ENCODE results near the gene PTMS. TPM values are rescaled to one million over a fixed set of nuclear protein-coding genes. Genes with fewer than 3 reads are reported as not detected.
A peak's percentile ranks its signal among the peaks of the same experiment; 100 is the strongest.

The PTMS gene
- total and polyA plus RNA-seq, 9 of the 15 experiments (the other 6 are each of a cell fraction or from before 2014, with no cell fraction given) = 5.1 to 287 (median 78.5) TPM

GRCh38 chr12:6752921-6753771 is 13.0 kb upstream of the PTMS start, which contains the start of gene MLF2 (continued):
- TF ChIP-seq E2F6 (IDR thresholded peaks at IDR 0.05; ENCODE audit: borderline replicate concordance in 1 of 2, extremely low read depth in 1 of 2, insufficient read depth in 1 of 2, insufficient read length in 1 of 2, low read depth in 1 of 2, low read length in 1 of 2, poor library complexity in 1 of 2, severe bottlenecking in 1 of 2) (no peak), HOMEZ (CRISPR knock-in tag; IDR thresholded peaks at IDR 0.05) (no peak), DPF2 (IDR thresholded peaks at IDR 0.05) (peak; percentile 41), HIVEP1 (CRISPR knock-in tag; IDR thresholded peaks at IDR 0.05) (0 out of 2 replicates have a peak, but pooled peaks have one; percentile 29), TCF7 (IDR thresholded peaks at IDR 0.05; ENCODE audit: borderline replicate concordance) (no peak), NCOA1 (IDR thresholded peaks at IDR 0.05; ENCODE audit: low read depth) (peak; percentile 16; the same call in 1 of the 2 replicates), HDAC1 (IDR thresholded peaks at IDR 0.05) (peak in 1 of 2 experiments; percentile 46; a peak in 2 of 4 replicates), TOE1 (IDR thresholded peaks at IDR 0.05; ENCODE audit: borderline replicate concordance) (peak; percentile 66; the same call in 1 of the 2 replicates), TOE1 (CRISPR knock-in tag; IDR thresholded peaks at IDR 0.05; ENCODE audit: borderline replicate concordance, low read depth) (no peak), HMGN3 (IDR thresholded peaks at IDR 0.05; ENCODE audit: borderline replicate concordance, extremely low read depth, insufficient read length, low read depth, low read length) (peak; percentile 45), ZBTB11 (CRISPR knock-in tag; IDR thresholded peaks at IDR 0.05) (peak; percentile 26 to 83 (median 73); a peak in 4 of 6 replicates), BCLAF1 (IDR thresholded peaks at IDR 0.05; ENCODE audit: borderline replicate concordance in 1 of 2, control insufficient read depth in 1 of 2, low read depth in 2 of 2, low read length in 1 of 2) (0 out of 4 replicates have a peak, but pooled peaks of 1 of the 2 experiments have one; percentile 63), MCM3 (IDR thresholded peaks at IDR 0.05) (no peak), KAT2B (IDR thresholded peaks at IDR 0.05; ENCODE audit: low read depth, low read length) (no peak), BCOR (IDR thresholded peaks at IDR 0.05) (0 out of 2 replicates have a peak, but pooled peaks have one; percentile 39), NCOA2 (IDR thresholded peaks at IDR 0.05; ENCODE audit: partially characterized antibody in 2 of 2) (no peak)

Measured in K562 (cell line).